SK-N-SH (cell line): ENCODE data around the gene GNAI3. TPM values are rescaled to one million over a fixed set of nuclear protein-coding genes. Genes with fewer than 3 reads are reported as not detected.

Source experiments
- CTCF ChIA-PET: fragments of 300-600, 350-600 bp; formaldehyde crosslinking; extraction: SDS; loops from one replicate; lab custom pipeline; 2021; lab: Yijun Ruan, JAX
- POLR2A ChIA-PET: fragments of 350-600 bp; sonication (Branson Sonifier 250); formaldehyde crosslinking; extraction: SDS; loops from one replicate; lab custom pipeline; 2020; ENCODE audit warnings: antibody characterized with exemption, inconsistent platforms; lab: Yijun Ruan, JAX
- DNase-seq: peaks from one replicate; pipeline ENCODE4 v3.0.0; 2012
- H2AFZ ChIP-seq: fragments of 200-600 bp; sonication (generic); 2 replicates; pipeline ENCODE4 v1.8.1; 2016; ENCODE audit warnings: antibody characterized with exemption, mild to moderate bottlenecking, low read depth
- H3F3A ChIP-seq: fragments of 200-600 bp; sonication (generic); replicated peaks from 2 replicates; pipeline ENCODE3; 2016; ENCODE audit warnings: antibody characterized with exemption, mild to moderate bottlenecking; ENCODE audit not compliant: insufficient read depth
- H3K27ac ChIP-seq, 2 experiments: fragments of 200-500 bp in 1 of 2; fragments of 200-600 bp in 1 of 2; sonication (Bioruptor generic) in 1 of 2; sonication (generic), shearing (Covaris generic) in 1 of 2; 2 replicates each; pipeline versions ENCODE4 v1.5.1 to v1.6.1; 2014 to 2016; ENCODE audit warnings: low read depth in 2 of 2, inconsistent platforms in 1 of 2, low read length in 1 of 2, mild to moderate bottlenecking in 1 of 2, mixed read lengths in 1 of 2
- H3K27me3 ChIP-seq: fragments of 200-600 bp; sonication (generic), shearing (Covaris generic); 2 replicates; pipeline ENCODE4 v1.6.1; 2016; ENCODE audit warnings: mixed run types; ENCODE audit not compliant: insufficient read depth
- H3K36me3 ChIP-seq, 2 experiments: fragments of 200-500 bp in 1 of 2; fragments of 200-600 bp in 1 of 2; sonication (Bioruptor generic) in 1 of 2; sonication (generic) in 1 of 2; replicated peaks in 1 of 2; 2 replicates each; pipeline versions ENCODE3 to v1.5.1; 2014 to 2016; ENCODE audit warnings: low read length in 1 of 2, mild to moderate bottlenecking in 1 of 2; ENCODE audit not compliant: insufficient read depth in 2 of 2, control insufficient read depth in 1 of 2
- H3K4me1 ChIP-seq, 2 experiments: fragments of 200-500 bp in 1 of 2; fragments of 200-600 bp in 1 of 2; sonication (Bioruptor generic) in 1 of 2; sonication (generic), shearing (Covaris generic) in 1 of 2; 2 replicates each; pipeline versions ENCODE4 v1.5.1 to v1.6.1; 2014 to 2016; ENCODE audit warnings: low read depth in 1 of 2, low read length in 1 of 2, mixed run types in 1 of 2; ENCODE audit not compliant: insufficient read depth in 2 of 2, control insufficient read depth in 1 of 2
- H3K4me2 ChIP-seq: fragments of 200-600 bp; sonication (generic), shearing (Covaris generic); 2 replicates; pipeline ENCODE4 v1.6.1; 2017; ENCODE audit warnings: mixed run types
- H3K4me3 ChIP-seq, 2 experiments: fragments of 200-500 bp in 1 of 2; fragments of 200-600 bp in 1 of 2; sonication (Bioruptor generic) in 1 of 2; sonication (generic), shearing (Covaris generic) in 1 of 2; 2 replicates each; pipeline versions ENCODE4 v1.5.1 to v1.8.1; 2014 to 2016; ENCODE audit warnings: low read depth in 2 of 2, inconsistent platforms in 1 of 2, low read length in 1 of 2, mild to moderate bottlenecking in 1 of 2, mixed read lengths in 1 of 2, moderate library complexity in 1 of 2
- H3K79me2 ChIP-seq: fragments of 200-600 bp; sonication (generic); 2 replicates; pipeline ENCODE4 v1.8.1; 2017; ENCODE audit warnings: mild to moderate bottlenecking; ENCODE audit not compliant: insufficient read depth
- H3K9ac ChIP-seq: fragments of 200-600 bp; sonication (generic); 2 replicates; pipeline ENCODE4 v1.6.1; 2017; ENCODE audit warnings: mixed run types
- H3K9me2 ChIP-seq: fragments of 200-600 bp; sonication (generic); 2 replicates; pipeline ENCODE4 v1.6.1; 2017; ENCODE audit warnings: mixed run types
- H3K9me3 ChIP-seq: fragments of 200-600 bp; sonication (generic); 2 replicates; pipeline ENCODE4 v1.6.1; 2017; ENCODE audit warnings: mixed run types, mild to moderate bottlenecking, moderate library complexity
- H4K20me1 ChIP-seq: fragments of 200-600 bp; sonication (generic); 2 replicates; pipeline ENCODE4 v1.6.1; 2017; ENCODE audit warnings: mild to moderate bottlenecking, mixed run types; ENCODE audit not compliant: insufficient read depth
- FOSL2 ChIP-seq: IDR thresholded peaks from 2 replicates; pipeline ENCODE4 v1.4.0; 2012; ENCODE audit warnings: low read depth, mild to moderate bottlenecking, moderate library complexity, borderline replicate concordance
- MAX ChIP-seq: IDR thresholded peaks from 2 replicates; pipeline ENCODE4 v1.4.0; 2012; ENCODE audit warnings: low read depth
- NFIC ChIP-seq: IDR thresholded peaks from 2 replicates; pipeline ENCODE4 v1.4.0; 2012; ENCODE audit warnings: borderline replicate concordance
- REST ChIP-seq: IDR thresholded peaks from 2 replicates; pipeline ENCODE4 v1.6.1; 2012; ENCODE audit warnings: mild to moderate bottlenecking, low read depth, low read length, moderate library complexity
- RFX5 ChIP-seq: IDR thresholded peaks from 2 replicates; pipeline ENCODE4 v1.6.1; 2012; ENCODE audit warnings: mild to moderate bottlenecking, improper control_type of control experiment, low read length
- TAF1 ChIP-seq: IDR thresholded peaks from 2 replicates; pipeline ENCODE4 v1.6.1; 2012; ENCODE audit warnings: low read depth, mild to moderate bottlenecking, low read length, moderate library complexity, borderline replicate concordance
- TEAD4 ChIP-seq: IDR thresholded peaks from 2 replicates; pipeline ENCODE4 v1.4.0; 2012; ENCODE audit warnings: mild to moderate bottlenecking, borderline replicate concordance; ENCODE audit not compliant: insufficient read depth
- USF1 ChIP-seq: IDR thresholded peaks from 2 replicates; pipeline ENCODE4 v1.4.0; 2012; ENCODE audit warnings: low read depth, borderline replicate concordance
- ZBTB33 ChIP-seq: IDR thresholded peaks from 2 replicates; pipeline ENCODE4 v1.4.0; 2012; ENCODE audit warnings: low read depth, borderline replicate concordance
- WGBS: methylation state at CpG from one replicate; pipeline ENCODE4 v1.1.6; 2017; ENCODE audit warnings: low lambda C conversion rate; 5-methylcytosine and 5-hydroxymethylcytosine counted together
- polyA plus RNA-seq, 3 experiments: library from polyadenylated mRNA; depleted of rRNA; stranded (reverse); fragments of >200 nt; gene quantifications; 2 replicates each; pipeline ENCODE4 v1.2.3, GENCODE V29; 2012
- small RNA-seq, 7 experiments: library from RNA; depleted of rRNA; stranded (forward); fragments of <200 nt; gene quantifications; one replicate each; pipeline ENCODE3, GENCODE V24; 2012

The GNAI3 gene
- polyA plus RNA-seq, 1 of the 3 experiments (the other 2 are of a cell fraction) = 4.0 TPM

- ChIA-PET POLR2A (interaction anchor here (0.9 kb wide), 1 partner anchor 119 kb away, joined by 3 read pairs; the partner anchor contains the start of gene GNAI3), CTCF (interaction anchor here (0.6 to 5.2 kb wide), 6 partner anchors 9 to 135 kb away, joined by 3 to 27 read pairs (median 6); no protein-coding TSS in a partner anchor)
- no peaks in the 10 kb centered on the region for H3F3A ChIP-seq
- H3K79me2 ChIP-seq = no peaks in the 10 kb centered on the region
- H3K4me3 ChIP-seq = peak within 1 kb of the TSS; percentile 36 to 61
- H3K9me3 ChIP-seq = no peaks in the 10 kb centered on the region
- TF ChIP-seq NFIC (no peak), USF1 (peak; percentile 43; the same call in 1 of the 2 replicates), FOSL2 (no peak), TAF1 (0 out of 2 replicates have a peak, but pooled peaks have one; percentile 13), TEAD4 (no peak), MAX (no peak), RFX5 (0 out of 2 replicates have a peak, but pooled peaks have one; percentile 10), ZBTB33 (no peak), REST (no peak)
- 16% methylated on average over 20 of the region's 22 CpGs for WGBS
- H2AFZ ChIP-seq = peak within 1 kb of the TSS; percentile 82; the same call in 1 of the 2 replicates
- H3K4me1 ChIP-seq = peaks cover 7% of the 10 kb centered on the region in 2 experiments; a peak in 2 of 4 replicates
- H3K27ac ChIP-seq = no peak within 1 kb of the TSS
- no peaks in the 10 kb centered on the region for H4K20me1 ChIP-seq
- H3K27me3 ChIP-seq = no peaks in the 10 kb centered on the region
- H3K9me2 ChIP-seq = no peaks in the 10 kb centered on the region
- peak within 1 kb of the TSS; percentile 92 for H3K4me2 ChIP-seq
- peak; percentile 96 for DNase-seq
- H3K36me3 ChIP-seq = no peaks in the 10 kb centered on the region
- peak within 1 kb of the TSS; percentile 49 for H3K9ac ChIP-seq
These were observed 119.2 kb downstream of the GNAI3 start, which contains the start of gene GSTM2 for GRCh38 chr1:109667452-109668122. Gene GSTM2, plus strand, starts transcription at chr1:109668057. Its CDS starts 59 bp downstream, at chr1:109668116.

Small RNAs within 50 kb of the gene (small RNA-seq; reads per million reads assigned to genes)
- gene RNU6V = 6.1 to 47.2 (median 20.6) reads per million in 7 experiments

Other genes starting within 250 kb of the GNAI3 start
- 0.07 TPM in 1 of 2 replicates, not detected in the other for gene MYBPHL, start 241.6 kb upstream of the GNAI3 start, polyA plus RNA-seq (2012; rRNA removed)
- gene SORT1, start 150.7 kb upstream of the GNAI3 start, polyA plus RNA-seq (2012; rRNA removed) = 8.5 and 13.7 TPM in 2 replicates
- 118 and 139 TPM in 2 replicates for gene PSMA5, start 122.2 kb upstream of the GNAI3 start, polyA plus RNA-seq (2012; rRNA removed)
- gene SYPL2, start 82.1 kb upstream of the GNAI3 start, polyA plus RNA-seq (2012; rRNA removed) = 0.03 and 0.05 TPM in 2 replicates
- 3.9 and 4.0 TPM in 2 replicates for gene ATXN7L2, start 64.7 kb upstream of the GNAI3 start, polyA plus RNA-seq (2012; rRNA removed)
- gene CYB561D1, start 54.5 kb upstream of the GNAI3 start, polyA plus RNA-seq (2012; rRNA removed) = 5.4 and 8.9 TPM in 2 replicates
- gene AMIGO1, start 38.9 kb upstream of the GNAI3 start, polyA plus RNA-seq (2012; rRNA removed) = 0.93 and 0.95 TPM in 2 replicates
- not detected in 2 replicates for gene GPR61, start 8.7 kb upstream of the GNAI3 start, polyA plus RNA-seq (2012; rRNA removed)
- gene GNAT2, start 71.0 kb downstream of the GNAI3 start, polyA plus RNA-seq (2012; rRNA removed) = 0.16 TPM in 2 replicates
- gene AMPD2, start 71.2 kb downstream of the GNAI3 start, polyA plus RNA-seq (2012; rRNA removed) = 59.1 and 63.7 TPM in 2 replicates
- gene GSTM4, start 107.5 kb downstream of the GNAI3 start, polyA plus RNA-seq (2012; rRNA removed) = 34.2 and 36.1 TPM in 2 replicates
- 70.2 and 97.6 TPM in 2 replicates for gene GSTM2, start 119.4 kb downstream of the GNAI3 start, polyA plus RNA-seq (2012; rRNA removed)
- not detected in 2 replicates for gene GSTM1, start 139.2 kb downstream of the GNAI3 start, polyA plus RNA-seq (2012; rRNA removed)
- not detected in 2 replicates for gene GSTM5, start 163.6 kb downstream of the GNAI3 start, polyA plus RNA-seq (2012; rRNA removed)
- 84.9 and 86.6 TPM in 2 replicates for gene GSTM3, start 192.4 kb downstream of the GNAI3 start, polyA plus RNA-seq (2012; rRNA removed)
- not detected in 2 replicates for gene EPS8L3, start 215.3 kb downstream of the GNAI3 start, polyA plus RNA-seq (2012; rRNA removed)